Activated CD8-positive, alpha-beta memory T cell treated with anti-CD3 and anti-CD28 coated beads, Interleukin-2, amount 50 U/mL, for 24 hours (primary cell): ENCODE measurements around the gene SIRT2.

Source experiments
- DNase-seq: peaks from one replicate; pipeline ENCODE4 v3.0.0-alpha.2; 2020; ENCODE audit errors: extremely low read depth

The SIRT2 gene

GRCh38 chr19:38845374-38846024 is 53.9 kb downstream of the SIRT2 start:
- DNase-seq, result no peak

DNA sequence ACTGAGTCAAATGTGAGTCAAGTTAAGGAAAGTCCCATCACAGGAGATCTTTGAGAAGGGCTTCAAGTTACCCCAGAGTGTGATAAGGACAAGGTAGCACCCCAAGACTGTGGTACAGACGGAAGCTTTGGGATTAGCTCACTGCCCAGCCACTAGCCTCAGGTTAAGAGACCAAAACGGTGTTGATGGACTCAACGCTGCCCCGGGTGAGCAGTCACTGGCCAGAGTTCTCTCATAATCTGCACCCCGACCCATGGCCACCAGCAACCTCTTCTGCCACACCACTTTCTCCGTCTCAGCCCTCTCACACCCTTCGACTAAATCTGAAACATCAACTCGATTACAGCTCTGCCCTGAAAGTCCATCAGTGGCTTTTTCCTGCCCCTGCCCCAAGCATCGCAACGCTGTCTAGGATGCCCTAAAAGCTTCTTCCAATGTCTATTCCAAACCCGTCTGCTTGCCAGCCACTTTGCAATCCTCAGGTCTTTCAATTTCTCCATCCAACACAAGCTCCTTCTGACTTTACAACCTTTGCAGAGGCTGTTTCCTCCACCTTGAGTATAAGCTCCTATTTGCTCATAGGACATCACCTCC is 55.2 kb downstream of the SIRT2 start:
- no peak for DNase-seq

DNA sequence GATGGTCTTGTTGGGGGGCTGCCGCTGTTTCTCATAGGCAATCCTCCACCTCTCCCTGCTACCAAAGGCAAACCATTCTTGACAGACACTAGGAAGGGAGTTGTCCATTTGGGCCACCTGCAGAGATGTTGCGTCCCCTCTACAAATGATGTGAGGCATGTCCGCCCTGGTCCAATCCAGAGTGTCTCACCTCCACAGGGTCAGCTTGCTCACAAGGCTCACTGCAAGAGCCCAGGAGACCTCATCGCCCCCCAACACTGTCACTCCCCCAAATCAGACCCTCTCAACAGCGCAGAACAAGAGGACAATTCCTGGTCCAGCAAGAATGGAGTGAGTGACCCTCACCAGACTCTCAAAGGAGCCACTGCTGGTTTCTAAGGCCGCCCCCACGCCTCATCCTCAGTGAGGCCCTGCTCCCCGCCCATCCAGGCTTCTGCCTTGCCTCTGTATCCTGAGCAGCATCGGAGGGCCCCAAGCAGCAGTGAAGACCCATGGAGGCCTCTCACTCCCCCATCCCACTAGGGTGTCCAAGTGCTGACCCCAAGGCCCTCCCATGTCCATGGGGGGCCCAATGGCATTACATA is 56.2 kb downstream of the SIRT2 start:
- DNase-seq, result no peak

DNA sequence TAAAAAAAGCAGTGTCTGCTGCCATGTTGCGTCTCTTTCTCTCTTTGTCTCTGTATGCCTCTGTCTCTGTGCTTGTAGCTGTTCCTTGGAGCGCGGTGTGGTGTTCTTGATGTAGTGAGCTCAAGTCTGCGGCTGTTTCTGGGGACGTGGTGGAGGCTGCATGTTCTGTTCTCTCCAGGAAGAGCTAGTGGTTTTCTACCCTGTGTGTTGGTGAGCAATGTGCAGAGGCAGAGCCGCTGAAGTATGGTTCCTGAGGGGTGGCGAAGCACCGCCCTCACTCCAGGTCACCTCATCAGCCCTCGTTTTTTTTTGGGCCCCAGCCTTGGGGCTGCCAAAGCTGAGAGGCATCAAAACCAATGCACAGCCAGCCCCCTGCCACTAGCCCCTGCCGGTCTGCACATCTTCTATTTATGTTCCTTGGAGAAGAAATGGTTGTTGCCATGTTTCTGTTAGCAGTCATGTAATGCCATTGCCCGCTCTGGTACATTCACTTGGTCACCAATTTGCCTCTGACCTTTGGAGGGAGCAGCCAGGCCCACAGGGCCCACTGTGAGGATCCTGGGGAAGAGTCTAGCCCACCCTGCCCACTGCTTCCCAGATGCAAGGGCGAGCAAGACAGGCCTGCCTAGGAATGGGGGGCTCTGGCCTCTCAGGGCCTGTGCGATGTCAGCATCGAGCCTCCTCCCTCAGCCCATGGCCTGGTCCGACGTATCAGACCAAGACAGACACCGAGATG is 56.8 kb downstream of the SIRT2 start:
- peak; percentile 26 for DNase-seq

GRCh38 chr19:38841787-38842438 is 57.5 kb downstream of the SIRT2 start:
- DNase-seq, result no peak

DNA sequence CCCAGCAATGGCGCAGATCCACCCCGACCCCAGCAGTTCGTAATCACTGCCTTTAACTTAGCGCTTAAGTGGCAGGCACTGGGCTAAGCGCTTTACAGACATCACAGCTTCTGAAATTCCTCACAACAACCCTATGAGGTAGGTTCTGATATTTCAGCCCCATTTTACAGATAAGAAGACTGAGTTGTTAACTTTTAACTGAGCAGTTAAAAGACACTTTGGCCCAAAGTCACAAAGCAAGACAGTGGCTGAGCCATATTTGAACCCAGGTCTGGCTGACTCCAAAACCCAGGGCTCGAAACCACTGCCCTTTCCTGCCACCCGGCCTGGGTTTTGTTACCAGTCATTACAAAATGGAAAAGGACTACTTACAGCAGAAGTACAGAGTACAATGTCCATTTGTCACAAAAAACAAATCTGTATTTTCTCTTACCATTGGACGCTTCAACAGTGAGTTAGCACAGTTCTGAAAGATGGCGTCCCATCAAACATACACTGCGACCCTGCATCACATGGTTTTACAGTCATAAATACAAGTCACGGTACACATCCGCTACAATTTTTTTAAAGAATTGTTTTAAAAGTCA is 58.1 kb downstream of the SIRT2 start:
- no peak for DNase-seq

DNA sequence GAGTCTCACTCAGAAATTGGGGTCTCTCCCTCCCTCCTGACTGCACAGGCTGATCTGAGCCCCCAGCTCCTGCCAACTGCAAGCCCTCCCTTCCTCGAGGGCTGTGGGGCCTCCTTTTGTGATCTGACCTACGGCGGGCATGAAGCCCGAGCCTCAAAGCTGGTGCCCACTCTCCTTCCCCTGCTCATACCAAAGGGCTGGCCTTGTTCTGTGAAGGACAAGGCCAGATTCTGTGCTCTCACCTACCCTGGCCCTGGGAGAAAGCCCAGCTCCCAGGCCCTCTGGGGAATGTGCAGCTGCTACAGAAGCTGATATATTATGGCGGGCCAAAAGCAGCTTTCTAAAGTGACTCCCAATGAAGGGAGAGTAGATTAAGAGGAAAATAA is 58.8 kb downstream of the SIRT2 start:
- no peak for DNase-seq

DNA sequence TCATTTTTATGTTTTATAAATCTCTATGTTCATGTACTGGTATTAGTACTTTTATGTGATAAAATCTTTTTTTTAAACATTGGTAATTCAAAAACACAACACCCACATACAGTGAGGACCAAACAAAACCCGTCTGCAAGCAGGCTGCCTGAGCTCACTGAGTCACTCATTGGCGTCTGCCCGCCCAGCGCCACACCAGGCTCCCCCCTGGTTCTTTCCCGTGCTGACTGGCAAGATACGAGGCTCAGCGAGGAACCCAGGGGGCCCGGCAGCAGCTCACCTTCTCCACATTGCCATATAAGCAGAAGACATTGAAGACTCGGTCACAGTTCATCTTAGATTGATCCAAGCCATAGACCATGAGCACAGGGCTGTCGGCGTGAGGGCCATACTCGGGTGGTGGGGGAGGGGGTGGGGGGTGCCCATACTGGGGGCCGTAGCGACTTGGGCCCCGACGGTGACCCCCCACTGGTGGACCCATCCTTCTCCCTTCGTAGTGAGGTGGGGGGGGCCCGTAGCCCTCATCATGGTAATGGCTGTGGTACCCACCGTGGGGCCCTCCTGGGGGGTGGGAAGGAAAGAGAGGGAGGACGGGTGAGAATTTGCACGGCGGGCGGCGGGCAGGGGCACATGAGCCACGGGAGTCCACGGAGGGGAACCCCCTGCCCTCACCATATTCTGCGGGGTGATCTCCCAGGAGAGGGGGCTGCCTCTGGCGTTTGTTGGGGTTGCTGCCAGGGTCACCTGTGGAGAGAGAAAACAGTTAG is 59.4 kb downstream of the SIRT2 start:
- DNase-seq, result no peak

GRCh38 chr19:38838986-38839761 is 60.2 kb downstream of the SIRT2 start:
- DNase-seq, result no peak

- DNase-seq, result peak; percentile 18
Measured at GRCh38 chr19:38838208-38838985, 61.0 kb downstream of the SIRT2 start.

GRCh38 chr19:38837656-38838121 is 61.7 kb downstream of the SIRT2 start:
- DNase-seq, result no peak

DNA sequence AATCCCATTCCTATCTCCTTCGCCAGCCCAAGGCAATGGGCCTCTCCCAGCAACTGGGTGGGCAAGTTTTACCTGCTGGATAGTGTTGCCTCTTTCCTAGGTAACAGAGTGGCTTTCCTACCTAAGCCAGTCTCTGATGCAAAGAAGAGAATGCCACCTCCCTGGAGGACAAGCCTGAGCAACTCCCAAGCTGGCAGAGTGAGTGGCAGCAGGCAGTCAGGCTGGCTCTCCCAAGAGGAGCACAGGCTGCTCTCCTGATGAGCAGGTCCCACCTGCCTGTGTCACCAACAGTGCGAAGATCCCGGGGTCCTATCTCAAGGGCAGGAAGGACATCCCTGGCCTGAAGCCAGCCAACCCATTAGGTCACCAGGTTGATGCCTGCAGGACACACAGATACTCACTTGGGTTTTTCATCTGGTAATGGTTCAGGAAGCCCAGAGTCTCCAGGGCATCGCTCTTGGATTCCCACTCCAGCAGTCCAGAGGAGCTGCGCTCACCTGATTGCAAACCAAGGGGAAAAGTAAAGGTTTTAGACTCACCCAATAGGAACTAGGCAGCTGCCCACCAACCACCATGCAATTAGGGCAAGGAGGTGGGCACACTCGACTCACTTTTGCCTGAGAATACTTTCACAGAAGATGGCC is 62.3 kb downstream of the SIRT2 start:
- DNase-seq, result no peak

DNA sequence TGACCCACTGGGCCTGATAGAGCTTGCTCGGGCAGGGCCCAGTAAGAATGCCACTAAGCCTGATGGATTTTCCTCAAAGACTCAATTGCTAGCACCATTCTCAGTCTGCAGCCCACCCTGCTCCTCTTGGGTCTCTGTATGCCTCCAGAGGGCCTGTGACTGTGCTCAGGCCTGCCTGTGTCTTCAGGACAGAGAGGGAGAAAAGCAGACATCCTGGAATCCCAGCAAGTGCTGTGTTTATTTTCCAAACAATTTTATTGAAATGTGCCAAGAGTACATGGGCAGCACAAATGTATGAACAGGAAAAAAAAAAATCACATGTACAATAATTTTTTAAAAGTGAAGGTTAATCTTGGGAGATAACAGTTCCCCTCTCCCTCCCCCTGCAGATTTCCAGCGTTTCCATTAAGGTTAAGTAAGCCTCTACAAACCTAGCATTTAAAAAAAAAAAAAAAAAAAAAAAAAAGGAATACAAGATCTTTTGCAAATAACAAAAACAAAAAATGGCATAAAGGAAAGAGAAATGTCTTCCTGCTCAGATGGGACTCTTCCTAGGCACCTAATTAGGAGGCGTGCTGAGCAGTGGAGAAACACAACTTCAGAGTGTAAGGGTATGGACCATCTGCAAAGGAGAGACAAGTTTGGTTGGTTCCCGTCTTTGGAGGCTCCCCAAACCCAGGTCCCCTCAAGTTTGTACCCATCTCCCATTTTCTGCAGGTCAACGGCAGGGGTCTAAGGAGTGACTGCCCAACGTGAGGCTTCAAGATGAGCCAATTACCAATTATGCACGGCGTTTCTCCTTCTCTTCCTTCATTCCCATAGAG is 63.0 kb downstream of the SIRT2 start:
- DNase-seq, result no peak

GRCh38 chr19:38834590-38834989 is 64.8 kb downstream of the SIRT2 start:
- no peak for DNase-seq

- DNase-seq, result no peak
Measured at GRCh38 chr19:38834104-38834490, 65.3 kb downstream of the SIRT2 start.

- DNase-seq, result no peak
Measured at GRCh38 chr19:38833092-38833425, 66.4 kb downstream of the SIRT2 start.

DNA sequence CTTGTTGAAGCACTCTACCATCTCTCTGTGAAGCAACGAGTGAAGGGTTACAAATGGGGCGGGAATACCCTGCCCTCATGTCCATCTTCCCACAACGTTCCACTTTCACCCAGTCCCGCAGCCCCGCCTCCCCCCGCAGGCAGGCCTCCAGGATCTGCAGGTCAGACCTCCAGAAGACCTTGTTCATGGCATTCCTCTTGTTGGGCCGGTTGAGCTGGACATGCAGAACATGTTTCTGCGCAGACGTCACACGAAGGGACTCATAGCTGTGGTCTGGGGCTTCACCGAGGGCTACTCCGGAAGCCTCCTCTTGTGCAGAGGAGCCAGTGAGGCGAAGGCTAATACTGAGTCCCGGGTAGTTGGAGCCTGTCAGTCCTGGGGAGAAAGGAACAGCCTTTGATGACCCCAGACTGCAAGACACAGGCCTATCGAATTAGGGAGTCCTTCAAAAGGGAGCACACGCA is 68.2 kb downstream of the SIRT2 start:
- DNase-seq, result no peak
